Pancreas (tissue), 10 donors: ENCODE results near the gene PRR5L. TPM values are rescaled to one million over a fixed set of nuclear protein-coding genes. Genes with fewer than 3 reads are reported as not detected.

Source experiments
- ATAC-seq, 4 donors: fragments of 200-7000 bp; cut with Tn5 transposase; one replicate each; pipeline versions ENCODE4 v1.8.0 to v1.9.1; 2020; ENCODE audit warnings: mild to moderate bottlenecking in 4 of 4, moderate library complexity in 4 of 4
- DNase-seq, 6 donors: peaks; one replicate each; pipeline ENCODE4 v3.0.0-alpha.2; 2020
- FAIRE-seq: peaks from 2 replicates; lab custom pipeline; 2012; peaks lifted over from hg19 to GRCh38; lab: Jason Lieb, UNC
- H3K27ac ChIP-seq, 4 donors: fragments of 200-600 bp; sonication (generic); 1 replicate in 3 of 4; 2 replicates in 1 of 4; pipeline versions ENCODE4 v1.5.0 to v1.8.0; 2020
- H3K27me3 ChIP-seq, 4 donors: fragments of 200-600 bp; one replicate each; pipeline ENCODE4 v1.8.0; 2021
- H3K36me3 ChIP-seq, 3 donors: fragments of 200-600 bp; sonication (generic) in 1 of 3; one replicate each; pipeline versions ENCODE4 v1.5.0 to v1.8.0; 2020 to 2021
- H3K4me1 ChIP-seq, 3 donors: fragments of 200-600 bp; one replicate each; pipeline ENCODE4 v1.8.0; 2021
- H3K4me3 ChIP-seq, 4 donors: fragments of 200-600 bp; sonication (generic) in 2 of 4; one replicate each; pipeline versions ENCODE4 v1.5.0 to v1.8.0; 2020 to 2021
- H3K9me3 ChIP-seq, 4 donors: fragments of 200-600 bp; one replicate each; pipeline ENCODE4 v1.8.0; 2021
- WGBS, 2 donors: extraction: QIAGEN DNeasy Blood & Tissue Kit; methylation state at CpG; one replicate each; pipeline ENCODE4 v1.1.7; 2013; 5-methylcytosine and 5-hydroxymethylcytosine counted together
- intact Hi-C, 3 donors: fragments of 100-400 bp; cut with DNase I; formaldehyde crosslinking; loops; one replicate each; pipeline versions ENCODE4 v1.11.1 to v1.14.2; 2022
- polyA plus RNA-seq, 2 donors: library from polyadenylated mRNA; stranded (reverse); fragments of 200-250 nt; gene quantifications; one replicate each; pipeline ENCODE4 v1.2.3, GENCODE V29; 2013
- total RNA-seq, 6 donors: library from RNA; stranded (reverse); fragmentation: NEBNext Ultra II Directional in 4 of 6; extraction: Animal tissue kit (Norgen Biotek cat#: 25700) in 4 of 6; gene quantifications; one replicate each; pipeline versions ENCODE4 v1.2.1 to v1.2.4, GENCODE V29; 2021 to 2023
- TF ChIP-seq, protein P1 (sequence below), 4 donors: fragments of 200-600 bp; sonication (generic) in 3 of 4; IDR thresholded peaks; one replicate each; pipeline versions ENCODE4 v1.5.0 to v1.8.0; 2021; ENCODE audit warnings: antibody characterized with exemption in 4 of 4
- donor health status: healthy with polysubstance abuse.
- donor health status: DM: no; HTN: no; CAD: no; lungs with moderate emphysema.
- donor health status: DM: no; HTN: no; CAD: no.
- donor health status: control.
- donor health status: control.
- donor health status: Bipolar disorder and iron deficiency.
- donor health status: DM: yes; HTN: yes; CAD: no.
- donor health status: DM: no; HTN: no; CAD: no.
- donor health status: DM: no; HTN: no; CAD: no.
- donor health status: DM: yes; HTN: yes; CAD: no.

PRR5L gene
- total and polyA plus RNA-seq, 8 donors: 1.3 to 9.0 (median 2.2) TPM

DNA sequence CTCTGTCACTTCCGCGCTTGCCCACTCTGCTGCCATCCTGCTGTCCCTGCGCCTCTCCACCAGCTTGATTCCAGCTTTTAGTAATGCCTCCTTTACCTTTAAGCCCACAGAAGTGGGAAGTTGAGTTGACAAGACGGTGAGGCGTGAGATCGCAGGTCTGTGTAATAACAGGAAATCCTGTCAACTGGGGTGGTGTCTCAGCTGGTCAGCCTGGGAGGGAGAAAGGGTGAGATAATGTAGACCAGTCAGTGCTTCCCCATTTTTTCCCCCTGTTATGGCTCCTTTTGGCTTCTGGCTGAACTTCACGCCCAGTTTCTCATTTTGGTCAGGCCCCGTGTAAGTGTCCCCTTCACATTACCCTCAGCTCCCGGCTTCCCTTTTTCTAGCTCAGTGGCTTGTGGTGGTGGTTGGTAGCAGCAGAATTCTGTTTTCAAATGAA lies 115.1 kb downstream of the PRR5L start:
- Histone ChIP-seq H3K27me3 (no peaks in the 10 kb centered on the region), H3K9me3 (no peaks in the 10 kb centered on the region), H3K4me3 (no peak overlapping the region), H3K4me1 (no peaks in the 10 kb centered on the region), H3K36me3 (no peaks in the 10 kb centered on the region), H3K27ac (peak overlapping the region in 2 of 4 donors; percentile 11 to 37)
- FAIRE-seq (no peak), ATAC-seq (peak in 3 of 4 donors; percentile 29 to 86 (median 70)), DNase-seq (peak in 1 of 6 donors; percentile 48)
- TF ChIP-seq, protein P1, sequence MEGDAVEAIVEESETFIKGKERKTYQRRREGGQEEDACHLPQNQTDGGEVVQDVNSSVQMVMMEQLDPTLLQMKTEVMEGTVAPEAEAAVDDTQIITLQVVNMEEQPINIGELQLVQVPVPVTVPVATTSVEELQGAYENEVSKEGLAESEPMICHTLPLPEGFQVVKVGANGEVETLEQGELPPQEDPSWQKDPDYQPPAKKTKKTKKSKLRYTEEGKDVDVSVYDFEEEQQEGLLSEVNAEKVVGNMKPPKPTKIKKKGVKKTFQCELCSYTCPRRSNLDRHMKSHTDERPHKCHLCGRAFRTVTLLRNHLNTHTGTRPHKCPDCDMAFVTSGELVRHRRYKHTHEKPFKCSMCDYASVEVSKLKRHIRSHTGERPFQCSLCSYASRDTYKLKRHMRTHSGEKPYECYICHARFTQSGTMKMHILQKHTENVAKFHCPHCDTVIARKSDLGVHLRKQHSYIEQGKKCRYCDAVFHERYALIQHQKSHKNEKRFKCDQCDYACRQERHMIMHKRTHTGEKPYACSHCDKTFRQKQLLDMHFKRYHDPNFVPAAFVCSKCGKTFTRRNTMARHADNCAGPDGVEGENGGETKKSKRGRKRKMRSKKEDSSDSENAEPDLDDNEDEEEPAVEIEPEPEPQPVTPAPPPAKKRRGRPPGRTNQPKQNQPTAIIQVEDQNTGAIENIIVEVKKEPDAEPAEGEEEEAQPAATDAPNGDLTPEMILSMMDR (IDR thresholded peaks at IDR 0.05): no peak
- WGBS, 2 donors: 83 to 86% methylated on average over 9 of the region's 9 CpGs
- intact Hi-C loops: no loop called here

GRCh38 chr11:36412781-36413383 lies 116.8 kb downstream of the PRR5L start:
- FAIRE-seq: no peak
- Histone ChIP-seq H3K4me1 (no peaks in the 10 kb centered on the region), H3K36me3 (no peaks in the 10 kb centered on the region), H3K9me3 (no peaks in the 10 kb centered on the region), H3K27ac (no peak overlapping the region), H3K27me3 (no peaks in the 10 kb centered on the region), H3K4me3 (no peak overlapping the region)
- no peak for DNase-seq
- intact Hi-C loops: no loop called here
- WGBS, 2 donors: 94 to 95% methylated on average over 2 of the region's 2 CpGs
- ATAC-seq: peak in 1 of 4 donors; percentile 16
- TF ChIP-seq, protein P1 (IDR thresholded peaks at IDR 0.05): no peak

DNA sequence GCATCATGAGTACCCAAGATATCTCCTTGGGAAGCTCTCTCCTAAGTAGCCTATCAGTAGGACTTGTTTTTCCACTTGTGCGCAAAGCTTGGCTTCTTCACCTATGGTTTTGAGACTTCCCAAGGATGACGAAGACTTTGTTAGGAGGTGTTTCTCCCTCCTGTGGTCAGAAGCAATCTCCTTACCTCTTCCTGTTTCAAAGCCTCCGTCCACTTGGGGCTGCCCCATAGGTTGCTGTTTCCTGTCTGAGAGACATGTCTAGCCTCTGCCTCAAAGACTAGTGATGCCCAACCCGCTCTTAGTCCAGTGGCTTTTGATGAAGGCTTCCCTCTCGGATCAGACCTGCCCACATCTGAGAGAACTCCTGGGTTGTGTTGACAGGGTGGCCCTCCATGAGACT lies 121.1 kb downstream of the PRR5L start:
- no peak for ATAC-seq
- 74 to 79% methylated on average over 5 of the region's 5 CpGs for WGBS, 2 donors
- FAIRE-seq: no peak
- no peak for DNase-seq
- no peaks in the 10 kb centered on the region for H3K9me3 ChIP-seq
- no peak overlapping the region for H3K4me3 ChIP-seq
- no peak overlapping the region for H3K27ac ChIP-seq
- no peaks in the 10 kb centered on the region for H3K27me3 ChIP-seq
- TF ChIP-seq, protein P1 (IDR thresholded peaks at IDR 0.05): no peak
- intact Hi-C loops: no loop called here
- H3K4me1 ChIP-seq: no peaks in the 10 kb centered on the region
- H3K36me3 ChIP-seq: no peaks in the 10 kb centered on the region

- Histone ChIP-seq H3K27ac (no peak overlapping the region), H3K9me3 (no peaks in the 10 kb centered on the region), H3K27me3 (no peaks in the 10 kb centered on the region), H3K36me3 (no peaks in the 10 kb centered on the region), H3K4me3 (no peak overlapping the region), H3K4me1 (no peaks in the 10 kb centered on the region)
- ATAC-seq (no peak), DNase-seq (no peak), FAIRE-seq (no peak)
- TF ChIP-seq, protein P1 (IDR thresholded peaks at IDR 0.05): no peak
- intact Hi-C loops: no loop called here
- 63 to 70% methylated on average over 7 of the region's 7 CpGs for WGBS, 2 donors
Measured at GRCh38 chr11:36419791-36420424, 123.8 kb downstream of the PRR5L start.
